HPDE6-E6E7 (cell line): ENCODE measurements around the gene GNLY.
"Not testable (repeated sequence)": the region's sequence is repeated elsewhere in the genome, so short reads cannot be mapped to it uniquely, and the experiment has no call there.

Source experiments
- DNase-seq: peaks from one replicate; pipeline ENCODE4 v3.0.0; 2011; ENCODE audit warnings: missing footprints; ENCODE audit errors: extremely low spot score

GNLY gene

DNA sequence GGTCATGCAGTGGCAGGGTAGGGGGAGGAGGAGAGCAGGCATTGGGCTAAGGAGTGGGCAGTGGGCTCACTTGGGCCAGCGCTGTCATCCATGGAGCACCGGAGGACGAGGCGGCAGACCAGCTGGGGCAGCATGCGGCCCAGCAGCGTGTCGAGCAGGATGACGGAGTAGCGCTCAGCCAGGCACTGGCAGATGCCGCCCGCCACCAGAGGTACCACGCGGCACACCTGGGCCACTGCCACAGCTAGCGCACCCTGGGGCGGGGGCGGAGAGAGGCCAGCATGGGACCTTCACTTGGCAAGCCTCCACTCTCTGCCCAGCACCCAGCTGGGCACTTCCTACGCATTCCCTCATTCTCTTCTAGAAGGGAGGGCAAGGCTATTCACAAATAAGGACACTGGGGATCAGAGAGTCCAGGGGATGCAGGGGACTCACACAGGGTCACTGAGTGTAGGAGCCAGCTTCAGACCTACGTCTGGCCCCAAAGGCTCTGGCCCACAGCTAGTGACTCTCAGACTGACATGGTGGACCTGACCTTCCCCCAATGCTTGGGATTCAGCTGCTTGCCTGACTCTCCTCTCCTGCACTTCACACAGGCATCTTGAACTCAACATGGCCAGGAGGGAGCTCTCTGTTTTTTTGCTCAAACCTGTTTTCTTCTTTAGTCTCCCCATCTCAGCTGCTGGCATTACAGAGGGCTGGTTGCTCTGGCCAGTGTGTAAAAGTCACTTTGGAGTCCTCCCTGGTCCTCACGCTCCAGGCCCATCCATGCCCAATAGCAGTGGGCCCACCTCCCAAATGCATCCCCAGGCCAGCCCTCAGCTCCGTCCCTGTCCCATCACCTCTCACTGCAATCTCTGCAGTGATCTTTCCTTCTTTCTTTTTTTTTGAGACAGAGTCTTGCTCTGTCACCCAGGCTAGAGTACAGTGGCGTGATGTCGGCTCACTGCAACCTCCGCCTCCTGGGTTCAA lies 30.3 kb upstream of the GNLY start:
- DNase-seq, result no peak

- no peak for DNase-seq
Observed at GRCh38 chr2:85665264-85665937, 28.8 kb upstream of the GNLY start.

DNA sequence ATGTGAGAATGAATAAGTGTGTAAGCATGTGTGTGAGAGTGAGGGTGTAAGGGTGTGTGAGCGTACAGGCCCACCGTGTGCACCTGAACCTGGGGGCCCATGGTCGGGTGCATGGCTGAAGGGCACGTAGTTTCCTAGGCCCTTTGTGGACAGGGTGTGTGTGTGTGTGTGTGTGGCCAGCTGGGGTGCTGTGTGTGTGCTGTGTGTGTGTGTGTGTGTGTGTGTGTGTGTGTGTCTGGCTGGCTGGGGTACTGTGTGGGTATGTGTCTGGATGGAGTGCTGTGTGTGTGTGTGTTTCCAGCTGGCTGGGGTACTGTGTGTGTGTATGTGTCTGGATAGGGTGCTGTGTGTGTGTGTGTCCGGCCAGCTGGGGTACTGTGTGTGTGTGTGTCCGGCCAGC lies 28.1 kb upstream of the GNLY start:
- no peak for DNase-seq

GRCh38 chr2:85666435-85667316 lies 27.5 kb upstream of the GNLY start:
- DNase-seq, result no peak

DNA sequence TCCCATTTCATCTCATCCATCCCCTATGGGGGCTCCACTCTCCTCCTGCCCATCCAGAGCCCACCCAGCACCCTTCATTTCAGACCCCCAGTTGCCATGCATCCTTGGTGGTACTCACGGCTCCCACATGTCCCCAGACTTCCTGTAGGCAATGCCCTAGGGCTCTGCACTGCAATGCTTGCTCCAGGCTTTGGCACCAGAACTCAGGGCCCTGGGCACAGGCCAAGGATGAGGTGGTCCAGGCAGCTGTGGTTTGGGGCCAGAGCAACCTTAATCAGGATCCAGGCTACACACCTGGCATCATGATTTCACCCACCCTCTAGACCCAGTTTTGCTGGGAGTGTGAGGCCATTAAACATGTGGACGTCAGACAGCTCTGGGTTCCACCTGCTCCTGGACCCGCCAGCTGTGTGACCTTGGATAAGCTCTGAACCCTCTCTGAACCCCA lies 26.6 kb upstream of the GNLY start:
- DNase-seq, result no peak

DNA sequence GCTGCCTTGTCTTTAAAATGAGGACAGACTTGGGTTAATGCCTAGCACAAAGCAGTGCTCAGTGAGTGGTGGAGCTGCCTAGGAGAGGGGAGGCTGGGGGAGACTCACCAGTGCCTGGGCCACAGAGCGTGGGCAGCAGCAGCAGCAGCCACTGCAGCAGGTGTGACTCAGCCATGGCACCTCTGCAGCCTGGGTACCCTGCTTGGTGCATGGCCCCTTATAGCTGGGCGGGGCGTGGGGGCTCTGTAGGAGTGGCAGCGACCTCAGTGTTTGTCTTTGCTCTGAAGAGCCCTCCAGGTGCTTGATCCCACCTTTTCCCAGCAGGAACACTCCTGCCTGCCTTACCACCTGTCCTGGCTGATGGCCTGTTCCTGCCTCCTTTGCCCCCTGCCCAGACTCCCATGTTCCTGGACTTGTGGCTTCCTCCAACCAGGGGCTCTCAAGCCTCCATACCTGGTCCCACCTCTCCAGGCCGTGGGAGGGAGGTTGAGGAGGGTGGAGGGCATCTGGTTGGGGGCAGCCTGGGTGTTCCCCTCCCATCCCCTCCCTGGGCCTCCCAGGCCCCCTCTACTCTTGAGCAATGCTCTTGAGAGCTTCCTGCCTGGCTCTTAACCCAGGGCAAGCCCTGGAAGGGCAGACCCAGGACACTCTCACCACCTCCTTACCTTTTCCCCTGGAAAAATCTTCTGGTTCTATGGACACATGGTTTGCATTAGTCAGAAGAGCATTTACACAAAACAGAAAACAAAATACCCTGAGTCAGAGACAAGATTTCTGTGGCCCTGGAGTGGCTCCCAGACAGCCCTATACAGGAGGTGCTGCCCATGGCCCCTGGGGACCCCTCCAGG lies 25.9 kb upstream of the GNLY start, which contains the start of gene SFTPB:
Gene SFTPB (minus strand): TSS at position 191 of the 848 bp plus-strand sequence. CDS start 16 bp downstream, at position 175.
- DNase-seq, result no peak

GRCh38 chr2:85668857-85669142 lies 25.4 kb upstream of the GNLY start:
- DNase-seq, result no peak

GRCh38 chr2:85669549-85669948 lies 24.6 kb upstream of the GNLY start:
- DNase-seq, result no peak

- DNase-seq, result not testable (repeated sequence)
Observed at GRCh38 chr2:85670416-85670815, 23.7 kb upstream of the GNLY start.

- no peak for DNase-seq
Observed at GRCh38 chr2:85672456-85672855, 21.7 kb upstream of the GNLY start.

- no peak for DNase-seq
Observed at GRCh38 chr2:85673716-85674375, 20.3 kb upstream of the GNLY start.

GRCh38 chr2:85674417-85674816 lies 19.7 kb upstream of the GNLY start:
- DNase-seq, result no peak

DNA sequence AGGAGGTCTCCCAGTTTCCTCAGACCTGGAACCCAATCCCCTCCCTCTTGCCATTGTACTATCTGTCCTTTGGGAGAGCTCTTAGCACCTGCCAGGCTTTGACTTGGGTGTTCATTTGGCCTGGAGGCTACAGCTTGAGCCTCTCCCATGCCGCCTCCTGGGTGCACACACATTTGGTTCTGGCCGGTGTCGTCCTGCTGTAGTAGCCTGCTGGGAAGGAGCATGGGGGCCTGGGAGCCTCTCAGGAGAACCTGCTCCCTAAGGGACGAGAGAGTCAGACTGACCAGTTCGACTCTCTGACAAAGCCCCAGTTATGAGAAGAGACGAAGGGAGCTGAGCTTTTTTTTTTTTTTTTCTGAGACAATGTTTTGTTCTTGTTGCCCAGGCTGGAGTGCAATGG lies 18.7 kb upstream of the GNLY start:
- DNase-seq, result no peak

- no peak for DNase-seq
Observed at GRCh38 chr2:85675866-85676548, 18.2 kb upstream of the GNLY start.

- no peak for DNase-seq
Observed at GRCh38 chr2:85678377-85678776, 15.8 kb upstream of the GNLY start.

- DNase-seq, result peak; percentile 89
Observed at GRCh38 chr2:85678794-85679672, 15.1 kb upstream of the GNLY start.

GRCh38 chr2:85680707-85681371 lies 13.3 kb upstream of the GNLY start:
- no peak for DNase-seq

DNA sequence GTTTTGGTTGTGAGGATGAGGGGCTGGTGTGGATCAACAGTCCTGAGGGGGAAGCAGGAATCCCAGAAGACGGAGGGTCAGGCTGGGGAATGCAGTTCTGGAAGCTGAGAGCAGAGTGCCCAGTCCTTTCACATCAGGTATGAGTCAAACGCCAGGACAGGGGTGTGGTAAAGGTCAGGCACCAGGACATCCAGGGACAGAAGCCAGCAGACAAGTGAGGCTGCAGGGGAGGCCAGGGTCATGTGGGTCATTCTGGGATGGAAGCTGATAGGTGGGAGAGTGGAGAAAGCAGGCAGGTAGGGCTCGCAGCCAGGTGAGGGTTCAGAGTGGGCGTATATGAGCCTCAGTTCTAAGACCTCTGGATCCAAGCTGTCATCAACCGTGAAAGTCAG lies 12.8 kb upstream of the GNLY start:
- DNase-seq, result no peak
